BJ (cell line): ENCODE data around the gene BLOC1S6. TPM values are rescaled to one million over a fixed set of nuclear protein-coding genes. Genes with fewer than 3 reads are reported as not detected.

ENCODE experiments used
- CTCF ChIA-PET: fragments of 350-600 bp; formaldehyde crosslinking; extraction: SDS; loops from one replicate; lab custom pipeline; 2021; ENCODE audit warnings: antibody characterized with exemption, inconsistent platforms; lab: Yijun Ruan, JAX
- POLR2A ChIA-PET: fragments of 300-600 bp; sonication (Branson Sonifier 250); formaldehyde crosslinking; extraction: SDS; loops from one replicate; lab custom pipeline; 2021; ENCODE audit warnings: antibody characterized with exemption; lab: Charles Lee
- DNase-seq: peaks from one replicate; pipeline ENCODE4 v3.0.0-alpha.2; 2011; ENCODE audit warnings: low read depth
- H3K27me3 ChIP-seq: 2 replicates; pipeline ENCODE4 v1.6.0; 2011; ENCODE audit warnings: low read length; ENCODE audit not compliant: control insufficient read depth, insufficient read depth
- H3K36me3 ChIP-seq: 2 replicates; pipeline ENCODE4 v1.5.1; 2011; ENCODE audit warnings: low read length; ENCODE audit not compliant: control insufficient read depth, insufficient read depth
- H3K4me3 ChIP-seq: 2 replicates; pipeline ENCODE4 v1.5.1; 2011; ENCODE audit warnings: low read depth, mild to moderate bottlenecking, control low read depth, low read length
- CTCF ChIP-seq: IDR thresholded peaks from 2 replicates; pipeline ENCODE4 v1.5.1; 2011; ENCODE audit warnings: low read depth, mild to moderate bottlenecking, control low read depth, inconsistent platforms, low read length, moderate library complexity; ENCODE audit not compliant: insufficient read depth
- polyA plus RNA-seq: library from polyadenylated mRNA; depleted of rRNA; stranded (reverse); fragments of >200 nt; gene quantifications from 2 replicates; pipeline ENCODE4 v1.2.3, GENCODE V29; 2011

BLOC1S6 gene
- polyA plus RNA-seq, 1 experiment, result 12.4 TPM

GRCh38 chr15:45588219-45588875 is 1.2 kb downstream of the BLOC1S6 start:
- POLR2A ChIA-PET, result no interaction called here

GRCh38 chr15:45589256-45589655 is 2.1 kb downstream of the BLOC1S6 start:
- TF ChIP-seq CTCF, result no peak
- Histone ChIP-seq H3K36me3 (no peaks in the 10 kb centered on the region), H3K4me3 (no peak overlapping the region), H3K27me3 (no peaks in the 10 kb centered on the region)
- no peak for DNase-seq
- ChIA-PET CTCF (interaction anchor here (0.7 to 2.2 kb wide), 7 partner anchors 14 to 160 kb away, joined by 3 to 5 read pairs (median 4); no protein-coding TSS in a partner anchor), POLR2A (no interaction called here)

More at GRCh38 chr15:45588219-45588875, 1.2 kb downstream of the BLOC1S6 start:
- DNase-seq, result no peak
- Histone ChIP-seq H3K4me3 (peak overlapping the region; percentile 76), H3K36me3 (no peaks in the 10 kb centered on the region), H3K27me3 (no peaks in the 10 kb centered on the region)
- TF ChIP-seq CTCF, result 0 out of 2 replicates have a peak, but pooled peaks have one; percentile 7
- CTCF ChIA-PET, result interaction anchor here (0.7 to 3.5 kb wide), 11 partner anchors 14 to 425 kb away, joined by 3 to 20 read pairs (median 4); no protein-coding TSS in a partner anchor

GRCh38 chr15:45594319-45594718 is 7.1 kb downstream of the BLOC1S6 start:
- H3K27me3 ChIP-seq, result no peaks in the 10 kb centered on the region
- DNase-seq, result no peak
- ChIA-PET CTCF (interaction anchor here (0.9 to 3.1 kb wide), 4 partner anchors 20 to 137 kb away, joined by 3 to 12 read pairs (median 7); no protein-coding TSS in a partner anchor), POLR2A (no interaction called here)
- no peak overlapping the region for H3K4me3 ChIP-seq
- peaks cover 3% of the 10 kb centered on the region; the same call in 1 of the 2 replicates for H3K36me3 ChIP-seq
- no peak for TF ChIP-seq CTCF

GRCh38 chr15:45594835-45595530 is 7.8 kb downstream of the BLOC1S6 start:
- H3K36me3 ChIP-seq, result peaks cover 3% of the 10 kb centered on the region; the same call in 1 of the 2 replicates
- POLR2A ChIA-PET, result no interaction called here
- no peak for DNase-seq
- H3K27me3 ChIP-seq, result no peaks in the 10 kb centered on the region
- no peak for TF ChIP-seq CTCF
- CTCF ChIA-PET, result interaction anchor here (0.7 to 3.1 kb wide), 5 partner anchors 9 to 138 kb away, joined by 3 to 12 read pairs (median 6); no protein-coding TSS in a partner anchor
- H3K4me3 ChIP-seq, result no peak overlapping the region

- H3K27me3 ChIP-seq, result no peaks in the 10 kb centered on the region
- no peak for DNase-seq
- TF ChIP-seq CTCF, result no peak
- ChIA-PET POLR2A (no interaction called here), CTCF (interaction anchor here (1.2 kb wide), 1 partner anchor 12 kb away, joined by 3 read pairs; no protein-coding TSS in a partner anchor)
- H3K4me3 ChIP-seq, result no peak overlapping the region
- 0 out of 2 replicates have a peak, but pooled peaks cover 3% of the 10 kb centered on the region for H3K36me3 ChIP-seq
Measured at GRCh38 chr15:45603881-45604280, 16.7 kb downstream of the BLOC1S6 start.
